Activated CD8-positive, alpha-beta memory T cell treated with anti-CD3 and anti-CD28 coated beads, Interleukin-2, amount 50 U/mL, for 24 hours (primary cell): ENCODE data around the gene MYL12A.

Experiments used
- DNase-seq: peaks from one replicate; pipeline ENCODE4 v3.0.0-alpha.2; 2020; ENCODE audit errors: extremely low read depth

MYL12A gene

DNA sequence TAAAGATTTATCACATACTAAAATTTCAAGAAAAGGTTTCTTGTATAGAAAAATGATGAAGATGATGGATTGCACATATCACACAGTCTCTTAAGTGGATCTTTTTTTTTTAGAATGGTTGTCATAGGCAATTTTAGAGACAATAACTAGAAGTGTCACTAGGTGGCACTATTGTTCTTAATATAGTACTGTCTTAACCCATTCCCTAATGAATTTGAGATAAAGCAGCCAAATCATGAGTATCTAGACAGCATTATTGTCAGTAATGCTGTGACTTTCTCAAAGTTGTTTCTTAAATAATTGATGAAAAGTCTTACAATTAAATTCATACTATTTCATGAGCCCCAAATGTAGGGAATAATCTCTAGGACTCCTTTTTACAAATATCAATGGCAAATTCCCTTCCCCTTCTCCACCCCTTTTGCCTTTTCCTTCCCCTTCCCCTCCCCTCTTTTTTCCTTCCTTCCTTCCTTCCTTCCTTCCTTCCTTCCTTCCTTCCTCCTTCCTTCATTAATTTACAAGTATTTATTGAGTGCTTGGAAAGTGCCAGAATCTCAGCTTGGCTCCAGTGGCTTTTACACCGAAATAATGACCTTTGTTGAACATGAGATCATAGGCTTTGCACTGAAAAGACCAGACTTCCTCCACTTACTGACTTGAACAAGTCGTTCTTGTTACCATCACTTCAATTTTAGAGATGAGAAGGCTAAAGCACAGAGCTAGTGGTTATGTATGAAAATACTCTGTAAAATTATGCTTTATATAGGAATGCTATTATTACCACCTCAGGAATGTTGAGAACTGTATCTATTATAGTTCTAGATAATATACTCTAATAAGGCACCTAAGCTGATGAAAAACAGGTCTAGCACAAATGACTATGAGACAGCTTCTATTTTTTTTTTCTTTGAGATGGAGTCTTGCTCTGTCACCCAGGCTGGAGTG lies 34.1 kb downstream of the MYL12A start:
- no peak for DNase-seq

DNA sequence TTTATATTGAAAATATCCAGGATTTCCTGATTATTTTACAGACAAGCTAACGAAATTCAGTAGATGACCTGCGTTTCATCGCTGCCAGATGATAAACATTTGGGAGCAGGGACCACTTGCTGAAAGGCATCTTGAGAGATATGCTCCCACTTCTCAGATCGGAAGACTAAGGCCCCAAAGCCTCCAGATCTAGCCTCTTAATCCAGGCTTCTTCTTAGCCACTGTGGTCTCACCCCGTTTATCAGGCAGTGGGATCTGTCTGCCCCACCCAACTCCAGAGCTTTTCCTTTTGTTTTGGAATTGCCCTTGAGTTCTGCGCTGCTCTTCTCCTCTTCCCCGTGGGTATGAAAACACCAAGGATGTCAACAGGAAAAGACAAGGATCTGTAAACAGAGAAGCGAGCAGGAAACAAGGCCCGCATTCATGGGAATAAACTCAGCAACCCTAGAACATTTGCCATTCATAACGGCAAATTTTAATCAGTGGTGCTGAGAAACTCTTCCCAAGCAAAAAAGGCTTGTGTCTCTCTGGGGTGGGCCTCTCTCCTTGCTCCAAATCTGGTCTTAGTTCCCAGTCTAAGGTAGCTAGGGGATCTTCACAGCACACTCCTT lies 35.8 kb downstream of the MYL12A start:
- DNase-seq, result no peak

DNA sequence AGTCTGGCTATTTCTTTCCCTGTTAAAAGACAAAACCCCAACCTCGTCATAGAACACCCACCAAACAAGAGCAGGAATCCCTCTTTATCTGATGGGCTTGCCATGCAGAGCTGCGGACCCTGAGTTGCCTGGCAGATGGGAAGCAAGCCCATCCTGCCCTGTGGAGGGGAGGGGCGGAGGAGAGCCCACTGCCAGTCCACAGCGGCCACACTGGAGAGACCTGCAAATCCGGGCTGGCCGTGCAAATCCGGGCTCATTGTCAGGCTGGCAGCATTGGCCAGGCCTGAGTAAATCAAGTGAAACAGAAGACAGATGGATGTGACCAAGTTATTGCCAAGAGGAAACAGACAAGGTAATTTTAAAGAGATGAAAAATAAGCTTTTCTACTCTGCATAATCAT lies 36.3 kb downstream of the MYL12A start:
- no peak for DNase-seq

DNA sequence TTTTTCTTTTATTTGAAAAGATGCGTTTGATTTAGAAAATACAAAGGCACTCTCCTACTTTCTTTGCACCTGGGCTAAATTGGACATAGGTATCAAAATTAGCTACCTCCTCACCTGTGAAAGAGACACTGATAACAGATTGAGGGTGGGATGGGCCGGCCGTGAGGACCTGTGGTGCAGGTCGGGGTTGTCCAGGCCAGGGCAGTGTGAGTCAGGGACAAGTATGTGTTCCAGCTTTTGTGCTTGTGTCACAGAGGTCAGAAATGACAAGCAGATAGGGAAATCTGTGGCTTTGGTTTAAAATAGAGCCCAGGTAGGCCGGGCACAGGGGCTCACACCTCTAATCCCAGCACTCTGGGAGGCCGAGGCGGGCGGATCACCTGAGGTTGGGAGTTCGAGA lies 36.9 kb downstream of the MYL12A start:
- DNase-seq, result no peak

DNA sequence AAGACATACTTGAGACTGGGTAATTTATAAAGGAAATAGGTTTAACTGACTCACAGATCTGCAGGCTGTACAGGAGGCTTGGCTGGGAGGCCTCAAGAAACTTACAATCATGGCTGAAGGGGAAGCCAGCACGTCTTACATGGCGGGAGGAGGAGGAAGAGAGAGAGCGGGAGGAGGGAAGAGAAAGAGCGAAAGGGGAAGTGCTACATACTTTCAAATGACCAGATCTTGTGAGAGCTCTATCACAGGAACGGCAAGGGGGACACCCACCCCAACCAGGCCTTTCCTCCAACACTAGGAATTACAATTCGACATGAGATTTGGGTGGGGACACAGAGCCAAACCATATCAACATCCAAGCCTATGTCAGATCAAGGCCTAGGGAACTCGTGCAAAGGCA lies 38.6 kb downstream of the MYL12A start:
- DNase-seq, result no peak

DNA sequence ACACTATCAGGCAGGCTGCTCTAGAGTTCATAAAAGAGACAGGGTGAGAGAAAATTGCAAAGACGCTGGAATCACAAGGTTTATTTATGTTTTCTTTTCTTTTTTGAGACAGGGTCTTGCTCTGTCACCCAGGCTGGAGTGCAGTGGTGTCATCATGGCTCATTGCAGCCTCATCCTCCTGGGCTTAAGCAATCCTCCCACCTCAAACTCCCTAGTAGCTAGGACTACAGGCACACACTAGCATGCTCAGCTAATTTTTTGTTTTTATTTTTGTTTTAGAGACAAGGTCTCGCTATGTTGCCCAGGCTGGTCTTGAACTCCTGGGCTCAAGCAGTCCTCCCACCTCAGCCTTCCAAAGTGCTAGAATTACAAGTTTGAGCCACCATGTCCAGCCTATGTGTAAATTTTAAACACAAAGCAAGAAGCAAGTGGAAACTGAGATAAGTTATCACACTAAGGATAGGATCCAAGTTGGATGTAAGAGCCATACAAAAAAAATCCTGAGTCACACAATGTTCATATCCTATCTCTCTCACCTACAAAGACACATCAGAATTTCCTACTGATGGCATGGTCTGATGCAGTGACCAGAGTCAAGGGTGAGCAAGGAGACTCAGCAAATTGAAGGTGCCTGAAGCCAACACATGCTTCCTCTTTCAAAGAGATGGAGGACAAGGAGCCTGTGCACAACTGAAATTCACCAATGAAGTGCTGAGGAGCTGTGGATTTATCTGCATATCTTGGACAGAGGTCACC lies 45.8 kb downstream of the MYL12A start:
- DNase-seq, result no peak

DNA sequence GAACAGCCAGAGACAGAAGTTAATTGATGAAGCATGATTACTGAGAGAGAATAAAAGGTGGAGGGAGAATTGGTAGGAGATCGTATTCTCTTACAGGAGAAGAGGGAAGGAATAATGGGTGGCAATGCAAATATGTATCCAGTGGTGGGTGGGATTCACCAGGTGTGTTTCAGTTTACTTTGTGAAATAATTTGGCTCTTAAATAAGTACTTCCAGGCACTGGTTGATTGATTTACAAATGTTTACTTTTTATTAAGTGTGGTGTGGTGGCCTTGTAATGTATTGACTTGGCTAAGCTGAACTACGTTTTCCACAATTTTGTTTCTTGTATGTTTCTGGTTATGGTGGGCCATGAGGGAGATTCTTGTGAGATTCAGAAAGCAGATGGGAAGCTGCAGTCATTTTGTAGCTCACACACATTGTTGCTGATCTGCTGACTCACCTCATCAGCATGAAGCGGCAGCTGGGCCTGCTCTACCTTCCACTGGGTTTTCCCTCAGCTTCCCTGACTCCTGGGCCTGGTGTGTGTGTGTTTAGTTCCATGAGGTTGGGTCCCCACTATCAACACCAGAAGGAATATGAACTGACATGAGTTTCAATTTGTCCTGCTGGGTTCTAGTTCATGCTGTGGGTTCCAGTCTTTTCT lies 47.0 kb downstream of the MYL12A start:
- no peak for DNase-seq

DNA sequence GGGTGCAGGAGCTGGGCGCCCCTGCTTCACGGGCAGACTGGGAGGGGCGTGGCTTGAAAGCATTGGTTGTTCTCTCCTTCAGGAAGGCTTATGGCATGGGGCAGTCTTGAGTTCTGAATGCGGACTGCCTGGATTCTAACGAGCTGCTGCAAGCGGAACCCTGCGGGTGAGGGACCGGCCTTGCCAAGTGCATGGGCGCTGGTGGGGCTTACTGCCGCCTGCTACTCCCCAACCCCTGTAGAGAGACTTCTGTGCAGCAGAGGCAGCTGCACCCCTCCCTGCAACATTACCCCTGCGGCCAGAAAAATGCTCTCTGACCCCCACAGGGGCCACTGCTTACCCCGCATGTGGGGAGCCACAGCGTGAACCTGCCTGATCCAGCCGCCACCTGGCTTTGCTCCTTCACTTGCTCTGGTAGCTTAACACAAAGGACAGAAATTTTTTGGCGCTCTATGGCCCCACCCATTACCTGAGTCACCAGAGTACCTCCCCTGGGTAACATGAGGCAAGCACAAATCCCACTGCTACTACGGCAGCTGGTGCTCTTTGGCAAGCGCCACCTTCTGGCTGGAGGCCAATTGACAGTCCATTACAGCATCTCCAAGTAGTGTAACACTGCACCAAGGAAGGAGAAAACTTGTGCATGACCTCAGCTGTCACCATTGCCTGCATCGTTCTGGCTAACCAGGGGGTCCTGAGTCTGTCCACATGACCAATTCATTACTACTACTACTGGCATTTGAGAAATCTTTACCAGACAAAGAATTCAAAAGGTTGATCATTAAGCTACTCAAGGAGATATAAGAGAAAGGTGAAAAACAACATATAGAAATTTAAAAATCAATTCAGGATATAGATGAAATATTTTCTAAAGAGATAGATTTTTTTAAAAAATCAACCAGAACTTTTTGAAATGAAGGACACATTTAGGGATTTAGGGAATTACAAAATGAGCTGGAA lies 49.7 kb downstream of the MYL12A start:
- DNase-seq, result peak; percentile 92

DNA sequence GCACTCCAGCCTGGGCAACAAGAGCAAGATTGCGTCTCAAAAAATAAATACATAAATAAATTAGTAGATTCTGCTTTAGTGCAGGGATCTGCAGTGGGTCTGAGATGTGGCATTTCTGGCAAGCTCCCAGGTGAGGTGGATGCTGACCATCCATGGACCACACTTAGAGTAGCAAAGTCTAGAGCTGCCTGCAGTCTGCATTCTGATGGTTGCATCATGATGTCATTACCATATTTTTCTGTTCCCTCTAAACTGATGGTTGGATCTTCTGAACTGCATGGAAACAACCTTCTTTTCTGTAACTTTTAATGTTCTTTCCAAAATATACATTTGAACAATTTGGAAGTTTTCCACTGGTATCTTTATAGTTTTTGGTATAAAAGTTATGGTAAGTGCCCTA lies 57.2 kb downstream of the MYL12A start:
- DNase-seq, result no peak

DNA sequence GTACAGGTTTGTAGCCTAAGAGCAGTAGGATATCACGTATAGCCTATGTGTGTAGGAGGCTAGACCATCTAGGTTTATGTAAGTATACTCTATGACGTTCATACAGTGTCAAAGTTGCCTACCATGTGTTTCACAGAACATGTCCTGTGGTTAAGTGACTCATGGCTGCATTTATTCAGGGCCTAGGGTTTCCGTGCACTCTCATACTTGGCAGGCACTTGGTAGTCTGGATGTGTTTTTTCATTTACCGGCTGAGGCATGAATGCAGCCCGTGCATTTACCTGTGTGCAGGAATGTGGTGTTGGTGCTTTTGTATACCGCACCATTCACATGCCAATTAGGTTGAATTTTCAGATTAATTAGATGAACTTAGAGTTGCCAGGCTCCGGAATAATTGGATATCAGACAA lies 57.8 kb downstream of the MYL12A start:
- DNase-seq, result peak; percentile 18
